ENCODE data around the gene STAG3. TPM values are rescaled to one million over a fixed set of nuclear protein-coding genes. Genes with fewer than 3 reads are reported as not detected.

STAG3 gene
- total and polyA plus RNA-seq, 9 of the 15 experiments (the other 6 are each of a cell fraction or from before 2014, with no cell fraction given) = 0.54 to 2.5 (median 1.7) TPM

DNA sequence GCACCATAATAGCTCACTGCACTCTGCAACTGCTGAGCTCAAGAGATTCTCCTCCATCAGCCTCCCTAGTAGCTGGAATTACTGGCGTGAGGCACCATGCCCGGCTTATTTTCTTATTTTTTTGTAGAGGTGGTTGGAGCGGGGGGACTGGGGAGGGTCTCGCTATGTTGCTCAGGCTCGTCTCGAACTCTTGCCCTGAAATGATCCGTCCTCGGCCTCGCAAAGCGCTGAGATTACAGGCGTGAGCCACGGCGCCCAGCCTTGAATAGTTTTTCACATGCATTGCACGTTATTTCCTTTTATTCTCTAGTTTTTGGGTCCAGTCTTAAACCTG, 29.5 kb upstream of the STAG3 start (continued):
- TF ChIP-seq, protein P1, sequence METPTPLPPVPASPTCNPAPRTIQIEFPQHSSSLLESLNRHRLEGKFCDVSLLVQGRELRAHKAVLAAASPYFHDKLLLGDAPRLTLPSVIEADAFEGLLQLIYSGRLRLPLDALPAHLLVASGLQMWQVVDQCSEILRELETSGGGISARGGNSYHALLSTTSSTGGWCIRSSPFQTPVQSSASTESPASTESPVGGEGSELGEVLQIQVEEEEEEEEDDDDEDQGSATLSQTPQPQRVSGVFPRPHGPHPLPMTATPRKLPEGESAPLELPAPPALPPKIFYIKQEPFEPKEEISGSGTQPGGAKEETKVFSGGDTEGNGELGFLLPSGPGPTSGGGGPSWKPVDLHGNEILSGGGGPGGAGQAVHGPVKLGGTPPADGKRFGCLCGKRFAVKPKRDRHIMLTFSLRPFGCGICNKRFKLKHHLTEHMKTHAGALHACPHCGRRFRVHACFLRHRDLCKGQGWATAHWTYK (CRISPR knock-in tag; IDR thresholded peaks at IDR 0.05) = 0 out of 2 replicates have a peak, but pooled peaks have one; percentile 29
- TF ChIP-seq, protein P2, sequence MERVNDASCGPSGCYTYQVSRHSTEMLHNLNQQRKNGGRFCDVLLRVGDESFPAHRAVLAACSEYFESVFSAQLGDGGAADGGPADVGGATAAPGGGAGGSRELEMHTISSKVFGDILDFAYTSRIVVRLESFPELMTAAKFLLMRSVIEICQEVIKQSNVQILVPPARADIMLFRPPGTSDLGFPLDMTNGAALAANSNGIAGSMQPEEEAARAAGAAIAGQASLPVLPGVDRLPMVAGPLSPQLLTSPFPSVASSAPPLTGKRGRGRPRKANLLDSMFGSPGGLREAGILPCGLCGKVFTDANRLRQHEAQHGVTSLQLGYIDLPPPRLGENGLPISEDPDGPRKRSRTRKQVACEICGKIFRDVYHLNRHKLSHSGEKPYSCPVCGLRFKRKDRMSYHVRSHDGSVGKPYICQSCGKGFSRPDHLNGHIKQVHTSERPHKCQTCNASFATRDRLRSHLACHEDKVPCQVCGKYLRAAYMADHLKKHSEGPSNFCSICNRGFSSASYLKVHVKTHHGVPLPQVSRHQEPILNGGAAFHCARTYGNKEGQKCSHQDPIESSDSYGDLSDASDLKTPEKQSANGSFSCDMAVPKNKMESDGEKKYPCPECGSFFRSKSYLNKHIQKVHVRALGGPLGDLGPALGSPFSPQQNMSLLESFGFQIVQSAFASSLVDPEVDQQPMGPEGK (CRISPR knock-in tag; IDR thresholded peaks at IDR 0.05; ENCODE audit: borderline replicate concordance) = no peak
- TF ChIP-seq MCM7 (IDR thresholded peaks at IDR 0.05) (no peak), RBBP5 (IDR thresholded peaks at IDR 0.05; ENCODE audit: borderline replicate concordance, insufficient read depth, low read length, poor library complexity, severe bottlenecking) (no peak), ZC3H8 (IDR thresholded peaks at IDR 0.05) (no peak), ETV5 (CRISPR knock-in tag; IDR thresholded peaks at IDR 0.05; ENCODE audit: low read depth) (no peak), PYGO2 (tag; IDR thresholded peaks at IDR 0.05) (no peak), NFE2 (IDR thresholded peaks at IDR 0.05; ENCODE audit: low read depth) (no peak), ERF (CRISPR knock-in tag; IDR thresholded peaks at IDR 0.05) (0 out of 2 replicates have a peak, but pooled peaks have one; percentile 56)
- TF ChIP-seq, protein P3, sequence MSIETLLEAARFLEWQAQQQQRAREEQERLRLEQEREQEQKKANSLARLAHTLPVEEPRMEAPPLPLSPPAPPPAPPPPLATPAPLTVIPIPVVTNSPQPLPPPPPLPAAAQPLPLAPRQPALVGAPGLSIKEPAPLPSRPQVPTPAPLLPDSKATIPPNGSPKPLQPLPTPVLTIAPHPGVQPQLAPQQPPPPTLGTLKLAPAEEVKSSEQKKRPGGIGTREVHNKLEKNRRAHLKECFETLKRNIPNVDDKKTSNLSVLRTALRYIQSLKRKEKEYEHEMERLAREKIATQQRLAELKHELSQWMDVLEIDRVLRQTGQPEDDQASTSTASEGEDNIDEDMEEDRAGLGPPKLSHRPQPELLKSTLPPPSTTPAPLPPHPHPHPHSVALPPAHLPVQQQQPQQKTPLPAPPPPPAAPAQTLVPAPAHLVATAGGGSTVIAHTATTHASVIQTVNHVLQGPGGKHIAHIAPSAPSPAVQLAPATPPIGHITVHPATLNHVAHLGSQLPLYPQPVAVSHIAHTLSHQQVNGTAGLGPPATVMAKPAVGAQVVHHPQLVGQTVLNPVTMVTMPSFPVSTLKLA (conservative IDR thresholded peaks at IDR 0.05) = no peak

All from K562 (cell line).